ENCODE measurements around the gene PRXL2B.
"Not testable (repeated sequence)": the region's sequence is repeated elsewhere in the genome, so short reads cannot be mapped to it uniquely, and the experiment has no call there.

The PRXL2B gene

DNA sequence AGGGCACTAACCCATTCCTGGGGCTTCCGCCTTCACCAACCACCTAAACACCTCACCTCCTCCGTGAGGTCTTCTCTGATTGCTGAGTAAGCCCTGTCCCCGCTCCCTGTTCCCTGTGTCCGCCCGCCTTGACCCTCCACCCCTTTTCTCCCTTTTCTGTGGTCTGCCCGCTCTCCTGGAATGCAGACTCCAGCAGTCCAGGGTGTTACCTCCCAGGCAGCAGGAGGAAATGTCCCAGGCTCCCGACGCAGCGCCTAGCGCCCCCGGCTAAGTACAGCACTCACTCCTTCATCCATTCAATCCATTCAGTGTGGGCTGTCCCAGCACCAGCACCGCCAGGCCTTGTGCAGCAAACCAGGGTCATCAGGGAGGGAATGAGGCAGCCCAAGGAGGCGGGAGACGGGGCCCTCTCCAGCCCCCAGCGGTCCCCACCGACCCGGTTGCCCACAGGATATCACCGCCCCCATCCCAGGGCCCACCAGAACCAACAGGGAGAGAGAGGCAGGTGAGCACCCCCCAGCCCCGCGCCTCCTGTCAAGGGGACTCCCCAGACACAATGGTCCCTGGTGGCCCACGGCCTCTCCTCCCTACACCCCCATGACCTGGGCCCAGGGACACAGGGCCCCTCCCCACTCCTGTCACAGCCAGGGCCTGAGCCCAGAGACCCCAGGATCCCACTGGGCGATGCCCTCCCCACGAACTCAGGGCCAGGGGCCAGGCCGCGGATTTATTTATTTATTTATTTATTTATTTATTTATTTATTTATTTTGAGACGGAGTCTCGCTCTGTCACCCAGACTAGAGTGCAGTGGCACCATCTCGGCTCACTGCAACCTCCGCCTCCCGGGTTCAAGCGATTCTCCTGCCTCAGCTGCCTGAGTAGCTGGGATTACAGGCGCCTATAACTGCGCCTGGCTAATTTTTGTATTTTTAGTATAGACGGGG lies 20.2 kb upstream of the PRXL2B start:
- DNase-seq, result no peak

DNA sequence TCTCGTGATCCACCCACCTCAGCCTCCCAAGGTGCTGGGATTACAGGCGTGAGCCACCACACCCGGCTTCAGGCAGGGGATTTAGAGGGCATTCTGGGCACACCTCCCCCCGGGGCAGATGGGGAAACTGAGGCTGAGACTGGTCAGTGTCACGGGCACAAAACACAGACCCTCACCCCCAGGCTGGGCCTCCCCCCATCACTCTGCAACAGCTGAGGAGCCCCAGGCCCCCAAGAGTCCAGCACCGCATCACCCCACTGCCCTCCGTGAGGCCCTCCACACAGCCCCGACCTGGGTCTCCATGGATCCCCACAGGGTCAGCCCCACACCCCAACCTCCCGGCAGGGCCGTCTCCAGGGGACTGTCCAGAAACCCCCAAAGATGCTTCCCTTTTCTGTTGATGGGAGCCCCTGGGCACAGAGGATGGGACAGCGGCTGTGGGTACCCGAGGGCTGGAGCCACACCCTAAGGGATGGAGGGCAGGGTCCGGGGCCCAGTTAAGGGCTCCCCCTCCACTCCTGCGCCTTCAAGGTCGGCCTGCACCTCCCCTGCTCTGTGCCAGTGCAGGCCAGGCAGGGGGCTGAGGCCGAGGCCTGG lies 19.4 kb upstream of the PRXL2B start:
- no peak for DNase-seq

DNA sequence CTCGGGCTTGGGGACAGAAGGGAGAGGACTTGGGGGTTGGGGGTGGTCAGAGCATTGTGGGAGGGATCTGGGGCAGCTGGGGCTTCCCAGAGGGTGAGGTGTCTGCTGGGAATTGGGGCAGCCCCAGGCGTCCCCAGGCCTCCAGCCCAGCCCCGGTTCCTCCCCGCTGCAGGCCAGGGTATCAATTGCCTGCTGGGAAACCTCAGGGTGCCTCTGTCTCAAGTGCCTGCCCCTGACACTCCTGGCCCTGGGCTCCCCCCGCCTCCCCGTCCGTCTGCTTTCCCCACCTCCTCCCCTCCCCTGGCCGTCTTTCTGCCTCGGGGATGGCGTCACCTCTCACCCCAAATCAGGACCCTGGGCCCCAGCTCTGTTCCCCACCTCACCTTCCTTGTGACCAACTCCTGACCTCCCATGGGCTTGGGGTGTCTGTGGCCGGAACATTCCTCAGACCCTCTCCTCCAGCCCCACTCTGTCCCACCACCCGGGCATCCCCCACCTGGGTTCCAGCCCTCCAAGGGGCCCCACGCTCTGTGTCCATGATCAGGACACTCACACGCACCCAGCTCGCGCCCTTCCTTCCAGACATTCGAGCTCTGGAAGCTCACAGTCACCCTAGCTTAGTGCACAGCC lies 18.3 kb upstream of the PRXL2B start:
- not testable (repeated sequence) for DNase-seq

DNA sequence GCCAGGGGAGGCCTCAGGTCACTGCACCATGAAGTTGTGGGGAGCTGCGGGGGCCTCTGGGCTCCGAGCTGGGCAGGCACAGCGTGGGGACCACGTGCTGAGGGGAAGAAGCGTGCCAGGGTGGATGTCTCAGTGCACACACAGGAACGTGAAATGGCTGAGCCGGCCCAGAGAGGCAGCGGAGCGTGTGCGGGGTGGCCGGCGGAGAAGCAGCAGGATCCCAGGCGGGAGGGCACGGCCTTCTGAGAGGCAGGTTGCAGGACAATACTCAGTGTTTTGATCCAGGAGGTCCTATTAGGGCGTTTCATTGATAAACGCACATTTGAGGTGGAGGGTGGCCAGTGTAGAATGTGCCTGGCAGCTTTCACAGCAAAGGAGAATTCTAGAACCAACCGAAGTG lies 17.5 kb upstream of the PRXL2B start:
- DNase-seq, result no peak

DNA sequence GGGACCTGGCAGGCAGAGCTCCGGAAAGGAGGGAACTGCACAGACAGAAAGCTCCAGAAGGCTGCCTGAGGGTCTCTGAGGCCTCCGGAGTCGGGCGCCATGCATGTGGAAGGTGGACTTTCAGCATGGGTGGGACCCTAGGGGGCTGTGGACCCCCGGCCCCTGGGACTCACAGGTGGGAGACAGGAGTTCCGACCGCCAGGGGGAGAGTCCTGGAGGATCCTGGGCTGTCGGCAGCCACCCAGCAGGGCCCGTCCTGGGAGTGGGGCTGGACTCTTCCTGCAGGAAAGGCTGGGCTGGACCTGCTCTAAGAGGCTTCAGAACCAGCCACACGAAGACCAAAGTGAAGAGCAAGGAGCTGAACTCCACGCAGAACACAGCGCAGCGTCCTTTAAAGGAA lies 16.9 kb upstream of the PRXL2B start:
- DNase-seq, result not testable (repeated sequence)

DNA sequence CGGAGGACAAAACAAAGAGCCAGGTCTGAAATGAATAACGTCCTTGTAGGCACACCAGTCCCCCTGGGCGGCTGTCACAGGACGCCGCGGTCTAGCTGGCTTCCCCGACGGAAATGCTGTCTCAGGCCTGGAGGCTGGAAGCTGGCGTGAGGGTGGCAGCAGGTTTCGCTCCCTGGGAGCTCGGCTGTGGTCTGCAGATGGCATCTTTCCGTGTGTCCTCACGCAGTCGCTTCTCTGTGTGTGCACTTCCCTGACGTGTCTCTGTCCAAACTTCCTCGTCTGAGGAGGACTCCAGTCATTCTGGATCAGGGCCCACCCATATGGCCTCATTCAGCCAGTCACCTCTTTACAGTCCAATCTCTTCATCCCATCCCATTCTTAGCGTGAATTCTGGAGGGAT lies 16.2 kb upstream of the PRXL2B start:
- DNase-seq, result no peak

DNA sequence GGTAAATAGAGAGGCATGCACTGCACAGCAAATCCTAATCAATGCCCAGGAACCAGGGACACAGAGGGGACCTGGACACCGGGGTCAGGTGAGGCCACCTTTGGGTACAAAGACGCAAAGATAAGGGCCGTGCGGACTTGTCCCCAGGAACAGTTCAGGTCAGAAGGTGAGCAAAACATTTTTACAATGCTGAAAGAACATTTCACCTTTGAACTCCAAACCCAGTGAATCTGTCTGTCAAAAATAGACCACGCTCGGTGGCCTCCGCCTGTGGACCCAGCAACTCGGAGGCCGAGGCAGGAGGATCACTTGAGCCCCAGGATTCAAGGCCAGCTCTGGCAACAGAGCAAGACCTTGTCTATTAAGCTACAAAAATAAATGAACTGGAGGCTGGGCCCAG lies 15.2 kb upstream of the PRXL2B start:
- DNase-seq, result no peak

DNA sequence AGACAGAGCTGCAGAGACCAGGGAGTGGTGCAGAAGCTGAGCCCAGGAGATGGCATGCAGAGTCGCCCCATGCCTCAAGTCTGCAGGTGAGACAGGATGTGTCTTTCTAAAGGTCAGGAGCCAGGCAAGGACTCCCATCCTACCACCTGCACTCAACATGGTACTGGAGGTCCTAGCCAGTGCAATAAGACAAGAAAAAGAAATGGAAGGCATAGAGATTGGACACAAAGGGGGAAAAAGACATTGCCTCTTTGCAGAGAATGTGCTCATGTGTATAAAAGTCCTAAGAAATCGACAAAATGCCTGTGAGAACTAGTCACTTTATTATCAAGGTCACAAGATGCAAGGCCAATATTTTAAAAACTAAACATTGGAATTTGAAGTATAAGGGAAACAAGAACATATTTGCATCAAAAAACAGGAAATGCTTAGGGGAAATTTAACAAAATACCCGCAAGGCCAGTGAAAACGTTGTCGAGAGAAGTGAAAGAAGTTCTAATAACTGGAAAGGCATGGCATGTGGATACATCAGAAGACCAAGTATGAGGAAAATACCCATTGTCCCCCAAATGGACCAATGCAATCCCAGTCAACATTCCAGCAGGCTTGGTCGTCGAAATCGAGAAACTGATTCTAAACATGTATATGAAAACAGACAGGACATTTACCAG lies 13.2 kb upstream of the PRXL2B start:
- no peak for DNase-seq

DNA sequence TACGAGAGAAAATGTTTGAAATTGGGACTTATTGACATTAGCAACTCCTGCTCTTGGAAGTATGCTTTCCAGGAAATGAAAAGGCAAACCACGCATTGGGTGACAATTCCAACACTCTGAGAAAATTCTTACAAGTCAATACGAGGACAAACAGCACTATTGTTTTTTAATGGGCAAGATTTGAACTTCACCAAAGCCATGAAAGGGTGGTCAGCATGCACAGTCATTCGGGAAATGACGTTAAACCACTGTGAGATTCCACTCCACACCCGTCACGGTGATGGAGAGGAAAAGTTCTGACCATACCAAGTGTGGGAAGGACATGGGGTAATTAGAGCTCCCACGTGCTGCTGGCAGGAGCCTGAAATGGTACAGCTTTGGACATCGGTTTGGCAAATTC lies 12.2 kb upstream of the PRXL2B start:
- DNase-seq, result no peak

DNA sequence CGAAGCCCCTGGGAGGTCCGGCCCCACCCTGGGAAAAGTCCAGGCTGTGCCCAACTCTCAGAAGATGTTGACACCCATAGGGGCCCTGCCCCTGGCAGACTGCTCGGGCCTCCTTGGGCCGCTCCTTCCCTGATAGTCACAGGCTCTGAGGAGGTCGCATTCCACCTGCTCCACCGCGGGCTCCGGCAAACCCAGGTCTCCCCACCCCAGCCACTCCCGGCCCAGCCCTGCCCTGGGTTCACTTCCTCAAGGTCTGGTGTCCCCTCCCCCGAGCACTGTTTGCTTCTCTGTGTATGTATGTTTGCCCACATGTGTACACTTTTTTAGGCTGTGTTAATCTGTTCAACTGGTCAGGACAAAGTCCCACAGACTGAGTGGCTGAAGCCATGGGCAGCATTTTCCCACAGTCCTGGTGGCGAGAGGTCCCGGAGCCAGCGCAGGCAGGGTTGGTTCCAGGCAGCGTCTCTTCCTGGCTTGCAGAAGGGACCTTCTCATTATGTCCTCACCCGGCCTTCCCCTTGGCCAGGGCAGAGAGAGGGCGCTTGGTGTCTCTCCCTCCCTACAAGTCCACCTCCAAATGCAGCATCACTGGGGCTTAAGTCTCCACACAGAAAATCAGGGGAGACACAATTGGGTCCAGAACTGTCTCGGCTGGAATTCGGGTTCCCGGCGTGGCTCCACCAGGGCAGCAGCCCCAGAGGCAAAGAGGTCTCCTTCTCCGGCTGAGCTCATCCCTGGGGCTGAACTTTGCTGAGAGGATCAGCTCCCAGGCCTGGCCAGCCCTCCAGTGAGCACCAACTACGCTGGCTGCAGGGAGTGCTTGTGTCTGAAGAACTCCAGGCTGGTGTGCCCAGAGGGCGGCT lies 10.5 kb upstream of the PRXL2B start:
- no peak for DNase-seq

DNA sequence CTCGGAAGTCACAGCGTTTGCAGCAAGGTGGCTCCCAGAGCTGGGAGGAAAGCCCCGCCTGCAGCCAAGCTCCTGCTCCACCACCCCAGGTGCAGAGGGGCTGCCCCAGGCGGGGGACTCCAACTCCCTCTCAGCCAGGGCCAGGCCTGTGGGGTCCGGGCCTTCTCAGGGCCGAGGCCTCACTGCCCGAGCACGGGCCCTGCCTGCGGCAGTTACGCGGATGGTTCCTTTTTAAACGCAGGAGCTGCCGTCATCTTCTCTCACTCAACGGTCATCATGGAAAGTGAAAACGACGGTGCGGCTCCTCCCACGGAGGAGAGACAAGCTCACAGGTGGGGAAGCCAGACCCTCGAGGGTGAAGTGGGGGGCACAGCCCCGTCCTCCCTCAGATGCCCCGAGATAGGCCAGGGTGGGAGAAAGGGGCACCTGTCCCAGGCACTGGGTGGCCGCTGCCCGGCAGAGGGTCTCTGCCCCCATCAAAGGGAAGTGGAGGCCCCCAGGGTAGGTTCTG lies 9.0 kb upstream of the PRXL2B start:
- not testable (repeated sequence) for DNase-seq

DNA sequence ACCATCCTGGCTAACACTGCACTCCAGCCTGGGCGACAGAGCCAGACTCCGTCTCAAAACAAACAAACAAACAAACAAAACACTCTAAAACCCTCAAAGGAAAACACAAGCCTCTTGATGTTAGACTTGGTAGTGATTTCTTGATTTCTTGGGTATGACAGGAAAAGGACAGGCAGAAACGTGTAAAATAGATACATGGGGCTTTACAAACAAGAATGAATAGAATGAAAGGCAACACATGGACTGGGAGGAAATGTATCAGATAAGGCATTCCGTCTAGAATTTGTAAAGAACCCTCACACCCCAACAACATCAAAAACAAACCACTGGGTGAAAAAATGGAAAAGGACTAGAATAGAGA lies 7.8 kb upstream of the PRXL2B start:
- no peak for DNase-seq

DNA sequence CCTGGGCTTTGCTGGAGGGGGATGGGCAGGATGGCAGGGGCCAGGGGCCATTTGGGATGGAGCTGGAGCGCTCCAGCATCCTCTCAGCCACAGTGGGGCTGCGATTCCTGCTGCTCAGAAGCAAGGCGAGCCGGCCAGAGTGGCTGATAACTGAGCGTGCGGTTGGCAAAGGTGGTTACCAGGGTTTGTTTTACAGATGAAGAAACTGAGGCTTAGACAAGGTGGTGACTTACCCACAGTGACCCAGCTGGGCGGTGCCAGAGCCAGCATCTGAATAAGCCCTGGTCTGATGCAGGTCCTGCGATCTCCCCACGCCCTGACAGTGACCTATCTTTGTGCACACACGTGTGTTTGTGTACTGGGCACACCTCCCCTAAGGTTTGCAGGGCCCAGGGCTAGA lies 5.9 kb upstream of the PRXL2B start:
- DNase-seq, result no peak

DNA sequence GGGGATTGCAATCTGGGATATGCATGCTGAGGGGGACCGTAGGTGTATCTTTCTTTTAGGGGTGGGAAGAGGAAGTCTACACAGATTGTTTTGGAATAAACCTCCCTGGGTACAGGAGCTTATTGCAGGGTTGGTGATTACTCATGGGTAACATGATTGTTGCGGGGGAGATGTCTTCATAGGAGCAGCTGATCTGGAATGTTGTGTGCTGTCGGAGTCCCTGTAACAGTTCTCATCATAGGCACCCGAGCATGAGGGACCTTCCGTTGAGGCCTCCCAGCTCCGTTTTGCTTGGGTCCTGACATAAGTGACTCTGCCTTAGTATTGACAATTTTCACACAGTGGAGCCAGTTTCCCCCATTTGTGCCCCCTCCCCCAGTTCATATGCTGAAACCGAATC lies 4.2 kb upstream of the PRXL2B start:
- no peak for DNase-seq

DNA sequence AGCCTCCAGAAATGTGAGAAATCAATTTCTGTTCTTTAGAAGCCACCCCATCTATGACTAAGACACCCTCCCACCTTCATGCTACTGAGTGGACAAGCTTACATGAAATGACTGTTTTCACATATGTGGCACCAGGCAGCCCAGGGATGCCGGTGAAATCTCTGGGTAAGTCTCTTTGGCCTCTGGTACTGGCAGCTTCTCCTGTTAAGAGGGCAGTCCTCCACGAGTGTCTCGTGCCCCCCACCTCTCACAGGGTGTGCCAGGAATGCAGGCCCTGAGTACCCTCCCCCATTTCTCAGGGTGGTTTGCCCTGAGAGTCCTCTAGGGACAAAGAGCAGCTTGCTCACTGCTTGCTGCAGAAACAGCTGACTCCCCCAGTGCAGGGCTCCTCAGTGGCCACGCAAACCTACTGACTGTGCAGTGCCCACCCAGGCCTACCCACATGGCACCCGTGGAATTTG lies 3.2 kb upstream of the PRXL2B start:
- DNase-seq, result no peak

DNA sequence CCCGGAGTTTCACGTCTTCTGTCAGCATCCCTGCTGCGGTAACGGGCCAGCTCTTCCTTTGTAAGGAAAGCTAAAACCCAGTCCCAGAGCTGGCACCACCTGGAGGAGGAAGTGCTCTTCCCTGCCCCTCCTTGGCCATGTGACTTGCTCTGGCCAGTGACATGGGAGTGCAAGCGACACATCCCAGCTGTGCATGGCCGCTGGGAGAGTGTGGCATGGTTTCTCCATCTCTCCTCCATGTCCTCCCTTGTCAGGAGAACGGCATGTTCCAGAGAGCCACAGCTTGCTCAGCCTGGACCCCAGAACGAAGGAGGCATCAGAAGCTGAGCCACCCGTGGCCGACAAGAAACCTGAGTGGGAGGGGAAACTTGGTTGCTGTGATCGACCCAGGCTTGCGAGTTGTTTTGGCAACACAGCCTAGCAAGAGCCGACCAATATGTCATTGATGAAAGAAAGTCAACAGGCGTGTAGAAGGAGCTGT lies 2.7 kb upstream of the PRXL2B start:
- no peak for DNase-seq

DNA sequence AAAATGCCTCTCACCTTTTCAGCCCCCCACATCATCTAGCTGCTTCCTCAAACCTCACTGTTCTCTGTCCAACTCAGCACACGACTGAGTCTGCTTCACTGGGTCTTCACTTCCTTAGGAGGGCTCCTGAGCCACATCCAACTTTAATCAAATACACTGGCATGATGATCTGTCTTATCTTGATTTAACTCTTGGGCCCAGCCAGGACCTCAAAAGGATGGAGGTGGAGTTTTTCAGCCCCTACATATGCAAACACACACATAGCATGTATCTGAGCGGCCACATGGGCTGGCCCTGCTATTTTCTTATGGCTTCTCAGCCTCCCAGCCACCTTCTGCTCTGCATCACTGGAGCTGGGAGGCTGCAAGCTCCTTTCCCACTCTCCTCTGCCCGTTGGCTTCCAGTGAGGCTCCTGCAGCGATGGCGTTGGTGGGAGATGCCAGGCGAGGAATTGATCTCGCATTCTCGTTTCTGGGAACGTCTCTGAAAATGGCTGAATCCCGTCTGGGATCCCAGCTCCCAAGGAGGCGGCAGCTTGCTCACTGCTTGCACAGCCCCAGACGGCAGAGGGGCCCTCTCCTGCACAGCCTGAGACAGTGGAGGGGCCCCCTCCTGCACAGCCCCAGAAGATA lies 1.8 kb upstream of the PRXL2B start:
- DNase-seq, result no peak

DNA sequence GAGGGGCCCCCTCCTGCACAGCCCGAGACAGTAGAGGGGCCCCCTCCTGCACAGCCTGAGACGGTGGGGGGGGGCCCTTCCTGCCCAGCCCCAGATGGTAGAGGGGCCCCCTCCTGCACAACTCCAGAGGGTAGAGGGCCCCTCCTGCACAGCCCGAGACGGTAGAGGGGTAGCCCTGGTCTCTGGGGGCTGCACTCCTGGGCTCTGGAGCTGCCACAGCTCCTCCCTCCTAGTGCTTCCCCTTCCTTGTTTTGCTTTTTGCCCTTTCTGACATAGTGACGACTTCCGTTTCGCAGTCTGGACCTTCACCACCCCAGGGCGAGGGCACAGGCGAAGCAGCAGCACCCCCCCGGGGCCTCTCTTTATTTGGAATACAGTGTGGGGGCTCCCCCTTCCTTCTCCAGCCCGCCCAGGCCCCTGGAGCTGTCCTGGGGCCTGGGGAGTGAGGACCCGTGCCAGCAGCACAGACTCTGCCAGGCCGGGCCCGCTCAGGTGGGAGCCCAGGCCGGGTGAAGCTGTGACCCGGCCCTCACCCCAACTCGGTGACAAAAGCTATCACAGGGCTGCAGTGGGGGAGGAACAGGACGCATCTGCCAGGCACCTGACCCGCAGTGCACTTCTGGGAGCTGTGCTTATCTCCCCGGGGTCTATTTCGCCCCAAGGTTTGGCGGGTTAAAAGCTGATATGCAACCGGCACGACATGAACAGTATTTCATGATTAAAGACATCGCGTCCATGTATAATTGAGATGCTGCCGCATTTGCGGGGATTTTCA lies 1.1 kb upstream of the PRXL2B start:
- DNase-seq, result no peak

DNA sequence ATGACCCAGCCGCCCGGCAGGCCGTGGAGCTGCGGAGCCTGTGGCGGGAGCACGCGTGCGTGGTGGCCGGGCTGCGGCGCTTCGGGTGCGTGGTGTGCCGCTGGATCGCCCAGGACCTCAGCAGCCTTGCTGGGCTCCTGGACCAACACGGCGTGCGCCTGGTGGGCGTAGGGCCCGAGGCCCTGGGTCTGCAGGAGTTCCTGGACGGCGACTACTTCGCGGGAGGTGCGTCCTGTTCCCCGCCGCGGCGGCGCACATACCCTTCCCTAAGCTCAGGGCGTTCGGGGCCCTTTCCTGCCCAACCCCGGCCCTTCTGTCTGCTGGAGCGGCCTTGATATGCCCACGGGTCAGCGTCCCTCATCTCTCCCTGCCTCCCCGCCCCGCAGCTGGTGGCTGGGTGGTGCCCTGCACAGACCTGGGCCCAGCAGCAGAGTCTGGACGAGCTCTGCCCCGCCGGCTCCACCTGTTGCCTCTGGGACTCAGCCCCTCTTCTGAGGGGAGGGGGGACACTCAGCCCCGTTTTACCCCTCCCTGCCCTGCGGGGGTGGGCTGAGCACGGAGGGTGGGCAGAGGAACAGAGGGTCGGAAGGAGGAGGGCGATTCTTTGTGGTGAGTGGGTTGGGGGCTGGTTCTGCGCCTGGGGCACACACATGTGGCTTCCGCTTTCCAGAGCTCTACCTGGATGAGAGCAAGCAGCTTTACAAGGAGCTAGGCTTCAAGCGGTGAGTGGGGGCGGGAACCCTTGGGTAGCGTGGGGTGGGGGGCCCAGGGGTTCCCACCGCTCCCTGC lies 688 bp downstream of the PRXL2B start:
- no peak for DNase-seq

Measured in DMS 273 treated with DMSO at 0.1 percent for 48 hours (cell line).